DMS153 (cell line): ENCODE data around the gene PLPP3.

Source experiments
- DNase-seq: peaks from one replicate; lab custom pipeline; 2025; lab: John Stamatoyannopoulos, UW

PLPP3 gene

GRCh38 chr1:56496821-56497772 is 82.3 kb downstream of the PLPP3 start:
- DNase-seq = no peak

GRCh38 chr1:56496158-56496557 is 83.2 kb downstream of the PLPP3 start:
- DNase-seq = no peak

GRCh38 chr1:56495538-56495937 is 83.8 kb downstream of the PLPP3 start:
- no peak for DNase-seq

- DNase-seq = no peak
Observed at GRCh38 chr1:56494306-56494705, 85.1 kb downstream of the PLPP3 start.

- no peak for DNase-seq
Observed at GRCh38 chr1:56493826-56494225, 85.5 kb downstream of the PLPP3 start.

- DNase-seq = no peak
Observed at GRCh38 chr1:56491441-56491840, 87.9 kb downstream of the PLPP3 start.

- no peak for DNase-seq
Observed at GRCh38 chr1:56490619-56491018, 88.7 kb downstream of the PLPP3 start.

- no peak for DNase-seq
Observed at GRCh38 chr1:56489695-56490094, 89.7 kb downstream of the PLPP3 start.

GRCh38 chr1:56484695-56485094 is 94.7 kb downstream of the PLPP3 start:
- DNase-seq = no peak

- DNase-seq = no peak
Observed at GRCh38 chr1:56483104-56483503, 96.3 kb downstream of the PLPP3 start.

GRCh38 chr1:56482486-56482885 is 96.9 kb downstream of the PLPP3 start:
- DNase-seq = no peak

- no peak for DNase-seq
Observed at GRCh38 chr1:56481140-56481694, 98.1 kb downstream of the PLPP3 start.

GRCh38 chr1:56478734-56479133 is 100.6 kb downstream of the PLPP3 start:
- DNase-seq = no peak

- no peak for DNase-seq
Observed at GRCh38 chr1:56477164-56478111, 101.9 kb downstream of the PLPP3 start.

- DNase-seq = no peak
Observed at GRCh38 chr1:56473582-56474270, 105.6 kb downstream of the PLPP3 start.

GRCh38 chr1:56472860-56473259 is 106.5 kb downstream of the PLPP3 start:
- DNase-seq = no peak

- DNase-seq = no peak
Observed at GRCh38 chr1:56469640-56470371, 109.6 kb downstream of the PLPP3 start.

GRCh38 chr1:56468518-56468917 is 110.8 kb downstream of the PLPP3 start:
- no peak for DNase-seq

- DNase-seq = no peak
Observed at GRCh38 chr1:56466538-56466937, 112.8 kb downstream of the PLPP3 start.

GRCh38 chr1:56464294-56464693 is 115.1 kb downstream of the PLPP3 start:
- no peak for DNase-seq

- DNase-seq = no peak
Observed at GRCh38 chr1:56463376-56463775, 116.0 kb downstream of the PLPP3 start.
